A673 (cell line): ENCODE results near the gene ZNF135.

Source experiments
- CTCF ChIP-seq: fragments of 300-800, 200-600 bp; sonication (generic); conservative IDR thresholded peaks from 2 replicates; pipeline ENCODE4 v1.5.1; 2017; ENCODE audit warnings: low read depth, mild to moderate bottlenecking, antibody characterized with exemption, low read length, moderate library complexity, mixed read lengths
- EZH2 ChIP-seq: fragments of 200-600 bp; sonication (generic); IDR thresholded peaks from 2 replicates; pipeline ENCODE4 v1.6.1; 2017; ENCODE audit warnings: borderline replicate concordance, low read depth, mild to moderate bottlenecking, mixed read lengths, antibody characterized with exemption, low read length; ENCODE audit not compliant: poor library complexity, severe bottlenecking

DNA sequence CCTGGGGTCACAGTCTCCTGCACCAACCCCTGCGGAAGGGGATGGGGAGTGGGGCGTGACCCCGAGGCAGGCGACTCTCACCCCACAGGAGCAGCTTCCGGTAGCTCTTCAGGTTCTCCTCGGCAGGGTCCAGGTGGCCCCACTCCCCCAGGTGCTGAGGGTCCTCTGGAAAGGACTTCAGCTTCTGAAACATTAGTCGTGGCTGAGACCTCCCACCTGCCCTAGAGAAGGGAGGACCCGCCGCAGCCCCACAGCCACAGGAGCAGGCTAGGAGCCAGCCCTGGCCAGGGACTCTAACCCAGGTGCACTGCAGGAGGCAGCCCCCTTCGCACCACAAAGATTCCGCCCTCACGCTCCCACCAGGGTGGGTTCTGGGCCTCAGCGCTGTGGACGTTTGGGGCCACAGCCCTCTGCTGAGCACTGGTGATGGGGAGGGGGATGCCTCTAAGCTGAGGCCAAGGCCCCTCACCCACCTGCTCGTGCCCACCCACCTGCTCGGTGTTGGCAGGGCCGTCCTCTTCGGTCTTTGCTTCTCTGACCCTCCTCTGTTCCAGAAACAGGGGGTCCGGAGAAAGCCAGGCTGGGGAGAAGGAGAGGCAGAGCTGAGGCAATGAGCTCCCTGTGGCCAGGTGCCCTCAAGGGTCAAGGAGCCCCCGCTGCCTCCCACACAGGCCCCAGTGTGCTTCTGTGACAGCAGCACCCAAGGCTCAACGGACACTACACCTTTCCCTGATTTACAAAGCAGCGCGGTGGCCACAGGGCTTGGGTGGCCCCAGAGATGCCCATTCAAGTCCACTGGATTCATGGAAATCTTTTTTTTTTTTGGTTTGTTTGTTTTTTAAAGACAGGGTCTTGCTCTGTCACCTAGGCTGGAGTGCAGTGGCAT is 28.0 kb downstream of the ZNF135 start:
- TF ChIP-seq CTCF = no peak
- no peak for TF ChIP-seq EZH2
